Measurements from ENCODE around the gene RAB7A. TPM values are rescaled to one million over a fixed set of nuclear protein-coding genes. Genes with fewer than 3 reads are reported as not detected.

The RAB7A gene
- total RNA-seq, 1 donor from 2014 or later, result 90.3 TPM

- Histone ChIP-seq H3K27me3 (no peaks in the 10 kb centered on the region), H3K4me1 (peaks cover 2 to 5% of the 10 kb centered on the region in 2 donors), H3K9me3 (peaks cover 0 to 5% of the 10 kb centered on the region in 2 donors), H3K27ac (no peak overlapping the region), H3K36me3 (peaks cover 3 to 12% of the 10 kb centered on the region in 2 donors), H3K4me3 (no peak overlapping the region)
- intact Hi-C loops (cut with DNase I), result no loop called here
- no peak for DNase-seq (ENCODE audit: low spot score in 2 of 2)
- TF ChIP-seq, protein P1, sequence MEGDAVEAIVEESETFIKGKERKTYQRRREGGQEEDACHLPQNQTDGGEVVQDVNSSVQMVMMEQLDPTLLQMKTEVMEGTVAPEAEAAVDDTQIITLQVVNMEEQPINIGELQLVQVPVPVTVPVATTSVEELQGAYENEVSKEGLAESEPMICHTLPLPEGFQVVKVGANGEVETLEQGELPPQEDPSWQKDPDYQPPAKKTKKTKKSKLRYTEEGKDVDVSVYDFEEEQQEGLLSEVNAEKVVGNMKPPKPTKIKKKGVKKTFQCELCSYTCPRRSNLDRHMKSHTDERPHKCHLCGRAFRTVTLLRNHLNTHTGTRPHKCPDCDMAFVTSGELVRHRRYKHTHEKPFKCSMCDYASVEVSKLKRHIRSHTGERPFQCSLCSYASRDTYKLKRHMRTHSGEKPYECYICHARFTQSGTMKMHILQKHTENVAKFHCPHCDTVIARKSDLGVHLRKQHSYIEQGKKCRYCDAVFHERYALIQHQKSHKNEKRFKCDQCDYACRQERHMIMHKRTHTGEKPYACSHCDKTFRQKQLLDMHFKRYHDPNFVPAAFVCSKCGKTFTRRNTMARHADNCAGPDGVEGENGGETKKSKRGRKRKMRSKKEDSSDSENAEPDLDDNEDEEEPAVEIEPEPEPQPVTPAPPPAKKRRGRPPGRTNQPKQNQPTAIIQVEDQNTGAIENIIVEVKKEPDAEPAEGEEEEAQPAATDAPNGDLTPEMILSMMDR (IDR thresholded peaks at IDR 0.05), result no peak
Measured at GRCh38 chr3:128760881-128761280, 34.9 kb downstream of the RAB7A start.

GRCh38 chr3:128761392-128761791 lies 35.4 kb downstream of the RAB7A start:
- no peak overlapping the region for H3K27ac ChIP-seq
- DNase-seq (ENCODE audit: low spot score in 2 of 2), result no peak
- no peak overlapping the region for H3K4me3 ChIP-seq
- intact Hi-C loops (cut with DNase I), result no loop called here
- peaks cover 3 to 12% of the 10 kb centered on the region in 2 donors for H3K36me3 ChIP-seq
- H3K9me3 ChIP-seq, result peaks cover 0 to 3% of the 10 kb centered on the region in 2 donors
- no peaks in the 10 kb centered on the region for H3K27me3 ChIP-seq
- H3K4me1 ChIP-seq, result peaks cover 2 to 7% of the 10 kb centered on the region in 2 donors
- TF ChIP-seq, protein P1 (IDR thresholded peaks at IDR 0.05), result no peak

- no peaks in the 10 kb centered on the region for H3K9me3 ChIP-seq
- TF ChIP-seq, protein P1 (IDR thresholded peaks at IDR 0.05), result no peak
- peaks cover 3 to 12% of the 10 kb centered on the region in 2 donors for H3K36me3 ChIP-seq
- no peak overlapping the region for H3K4me3 ChIP-seq
- no peak for DNase-seq (ENCODE audit: low spot score in 2 of 2)
- no peaks in the 10 kb centered on the region for H3K27me3 ChIP-seq
- intact Hi-C loops (cut with DNase I), result no loop called here
- H3K27ac ChIP-seq, result no peak overlapping the region
- peaks cover 2 to 10% of the 10 kb centered on the region in 2 donors for H3K4me1 ChIP-seq
Measured at GRCh38 chr3:128763967-128764366, 38.0 kb downstream of the RAB7A start.

- DNase-seq (ENCODE audit: low spot score in 2 of 2), result no peak
- peaks cover 0 to 10% of the 10 kb centered on the region in 2 donors for H3K4me1 ChIP-seq
- H3K27ac ChIP-seq, result no peak overlapping the region
- H3K4me3 ChIP-seq, result no peak overlapping the region
- no peaks in the 10 kb centered on the region for H3K9me3 ChIP-seq
- TF ChIP-seq, protein P1 (IDR thresholded peaks at IDR 0.05), result no peak
- peaks cover 3 to 12% of the 10 kb centered on the region in 2 donors for H3K36me3 ChIP-seq
- intact Hi-C loops (cut with DNase I), result no loop called here
- H3K27me3 ChIP-seq, result no peaks in the 10 kb centered on the region
Measured at GRCh38 chr3:128764863-128765262, 38.9 kb downstream of the RAB7A start.

- H3K36me3 ChIP-seq, result peaks cover 3 to 12% of the 10 kb centered on the region in 2 donors
- TF ChIP-seq, protein P1 (IDR thresholded peaks at IDR 0.05), result no peak
- no peaks in the 10 kb centered on the region for H3K9me3 ChIP-seq
- no peak overlapping the region for H3K27ac ChIP-seq
- intact Hi-C loops (cut with DNase I), result no loop called here
- H3K27me3 ChIP-seq, result no peaks in the 10 kb centered on the region
- no peak for DNase-seq (ENCODE audit: low spot score in 2 of 2)
- peaks cover 0 to 9% of the 10 kb centered on the region in 2 donors for H3K4me1 ChIP-seq
- no peak overlapping the region for H3K4me3 ChIP-seq
Measured at GRCh38 chr3:128767094-128767750, 41.2 kb downstream of the RAB7A start.

All from ascending aorta (tissue), 2 donors.